ENCODE data around the gene PAOX.

GRCh38 chr10:133372507-133372906 is 6.6 kb upstream of the PAOX start:
- TF ChIP-seq CTCF (IDR thresholded peaks at IDR 0.05) (no peak), ZFX (IDR thresholded peaks at IDR 0.05; ENCODE audit: borderline replicate concordance) (no peak)

All from 22Rv1 (cell line).